ENCODE results near the gene IGSF9B.

IGSF9B gene

GRCh38 chr11:133935551-133935910, 21.2 kb downstream of the IGSF9B start:
- Histone ChIP-seq H3K9ac (no peak overlapping the region), H2AFZ (ENCODE audit: low read depth) (no peak overlapping the region), H4K20me1 (ENCODE audit: insufficient read depth) (no peaks in the 10 kb centered on the region), H3K4me2 (no peak overlapping the region), H3K79me2 (ENCODE audit: insufficient read depth, low read depth) (no peaks in the 10 kb centered on the region), H3K36me3 (ENCODE audit: insufficient read depth) (no peaks in the 10 kb centered on the region), H3K27ac (no peak overlapping the region), H3K4me3 (IDR thresholded peaks at IDR 0.05; ENCODE audit: insufficient read depth, low read depth, low read length) (no peak overlapping the region), H3K27me3 (ENCODE audit: insufficient read depth, low read depth) (no peaks in the 10 kb centered on the region), H3K4me1 (ENCODE audit: low read depth, poor library complexity, severe bottlenecking) (no peaks in the 10 kb centered on the region)
- no peak for TF ChIP-seq CTCF (conservative IDR thresholded peaks at IDR 0.05; ENCODE audit: low read depth, low read length)

- no peaks in the 10 kb centered on the region for H3K36me3 ChIP-seq (ENCODE audit: insufficient read depth)
- H3K79me2 ChIP-seq (ENCODE audit: insufficient read depth, low read depth) = no peaks in the 10 kb centered on the region
- no peaks in the 10 kb centered on the region for H3K27me3 ChIP-seq (ENCODE audit: insufficient read depth, low read depth)
Observed at GRCh38 chr11:133934599-133935550, 21.9 kb downstream of the IGSF9B start.

GRCh38 chr11:133934096-133934495, 22.7 kb downstream of the IGSF9B start:
- no peak overlapping the region for H2AFZ ChIP-seq (ENCODE audit: low read depth)

More at GRCh38 chr11:133934599-133935550, 21.9 kb downstream of the IGSF9B start:
- H3K4me1 ChIP-seq (ENCODE audit: low read depth, poor library complexity, severe bottlenecking) = no peaks in the 10 kb centered on the region
- no peak overlapping the region for H3K27ac ChIP-seq
- H3K4me2 ChIP-seq = no peak overlapping the region
- no peak overlapping the region for H3K4me3 ChIP-seq (IDR thresholded peaks at IDR 0.05; ENCODE audit: insufficient read depth, low read depth, low read length)
- no peak for TF ChIP-seq CTCF (conservative IDR thresholded peaks at IDR 0.05; ENCODE audit: low read depth, low read length)
- H3K9ac ChIP-seq = no peak overlapping the region
- no peaks in the 10 kb centered on the region for H4K20me1 ChIP-seq (ENCODE audit: insufficient read depth)
- no peak overlapping the region for H2AFZ ChIP-seq (ENCODE audit: low read depth)

GRCh38 chr11:133931449-133932060, 25.2 kb downstream of the IGSF9B start:
- no peaks in the 10 kb centered on the region for H3K27me3 ChIP-seq (ENCODE audit: insufficient read depth, low read depth)
- H3K79me2 ChIP-seq (ENCODE audit: insufficient read depth, low read depth) = no peaks in the 10 kb centered on the region
- no peak overlapping the region for H3K27ac ChIP-seq
- no peaks in the 10 kb centered on the region for H3K36me3 ChIP-seq (ENCODE audit: insufficient read depth)
- H2AFZ ChIP-seq (ENCODE audit: low read depth) = no peak overlapping the region
- no peak for TF ChIP-seq CTCF (conservative IDR thresholded peaks at IDR 0.05; ENCODE audit: low read depth, low read length)
- peaks cover 8% of the 10 kb centered on the region for H3K4me1 ChIP-seq (ENCODE audit: low read depth, poor library complexity, severe bottlenecking)
- H3K4me2 ChIP-seq = no peak overlapping the region
- H3K9ac ChIP-seq = no peak overlapping the region
- no peak overlapping the region for H3K4me3 ChIP-seq (IDR thresholded peaks at IDR 0.05; ENCODE audit: insufficient read depth, low read depth, low read length)
- no peaks in the 10 kb centered on the region for H4K20me1 ChIP-seq (ENCODE audit: insufficient read depth)

More at GRCh38 chr11:133934096-133934495, 22.7 kb downstream of the IGSF9B start:
- no peak overlapping the region for H3K4me2 ChIP-seq
- H3K27me3 ChIP-seq (ENCODE audit: insufficient read depth, low read depth) = no peaks in the 10 kb centered on the region
- H3K36me3 ChIP-seq (ENCODE audit: insufficient read depth) = no peaks in the 10 kb centered on the region
- H3K27ac ChIP-seq = no peak overlapping the region
- H4K20me1 ChIP-seq (ENCODE audit: insufficient read depth) = no peaks in the 10 kb centered on the region
- H3K9ac ChIP-seq = no peak overlapping the region
- no peak overlapping the region for H3K4me3 ChIP-seq (IDR thresholded peaks at IDR 0.05; ENCODE audit: insufficient read depth, low read depth, low read length)
- no peak for TF ChIP-seq CTCF (conservative IDR thresholded peaks at IDR 0.05; ENCODE audit: low read depth, low read length)
- H3K79me2 ChIP-seq (ENCODE audit: insufficient read depth, low read depth) = no peaks in the 10 kb centered on the region
- H3K4me1 ChIP-seq (ENCODE audit: low read depth, poor library complexity, severe bottlenecking) = peaks cover 2% of the 10 kb centered on the region
